Keratinocyte (primary cell): ENCODE measurements around the gene ADAMTS9. TPM values are rescaled to one million over a fixed set of nuclear protein-coding genes. Genes with fewer than 3 reads are reported as not detected.

Experiments used
- DNase-seq: peaks from one replicate; pipeline ENCODE4 v3.0.0-alpha.2; 2011; ENCODE audit warnings: low read depth, missing footprints, low spot score
- FAIRE-seq: peaks from 2 replicates; lab custom pipeline; 2011; peaks lifted over from hg19 to GRCh38; lab: Jason Lieb, UNC
- H2AFZ ChIP-seq: 2 replicates; pipeline ENCODE4 v1.6.0; 2012; ENCODE audit warnings: low read length, control low read depth, inconsistent platforms; ENCODE audit not compliant: control insufficient read depth
- H3K27ac ChIP-seq: 2 replicates; pipeline ENCODE4 v1.5.1; 2011; ENCODE audit warnings: low read length; ENCODE audit not compliant: control insufficient read depth, insufficient read depth
- H3K27me3 ChIP-seq: 3 replicates; pipeline ENCODE4 v1.6.0; 2011; ENCODE audit warnings: low read length; ENCODE audit not compliant: control insufficient read depth, insufficient read depth; ENCODE audit errors: extremely low read depth
- H3K36me3 ChIP-seq, 2 experiments: 2 replicates in 1 of 2; 3 replicates in 1 of 2; pipeline ENCODE4 v1.5.1; 2011; ENCODE audit warnings: low read length in 2 of 2, mild to moderate bottlenecking in 1 of 2; ENCODE audit not compliant: control insufficient read depth in 2 of 2, insufficient read depth in 2 of 2; ENCODE audit errors: extremely low read depth in 1 of 2
- H3K4me1 ChIP-seq: 3 replicates; pipeline ENCODE4 v1.5.1; 2011; ENCODE audit warnings: low read length; ENCODE audit not compliant: control insufficient read depth, insufficient read depth; ENCODE audit errors: extremely low read depth
- H3K4me2 ChIP-seq: 3 replicates; pipeline ENCODE4 v1.6.0; 2011; ENCODE audit warnings: low read depth, low read length; ENCODE audit not compliant: control insufficient read depth, insufficient read depth; ENCODE audit errors: extremely low read depth
- H3K4me3 ChIP-seq, 3 experiments: fragments of 200-600 bp in 1 of 3; sonication (generic) in 1 of 3; 2 replicates in 2 of 3; 3 replicates in 1 of 3; pipeline ENCODE4 v1.5.1; 2011 to 2016; ENCODE audit warnings: low read length in 3 of 3, mild to moderate bottlenecking in 3 of 3, control low read depth in 2 of 3, inconsistent platforms in 1 of 3, low read depth in 1 of 3, mixed read lengths in 1 of 3, mixed run types in 1 of 3, moderate library complexity in 1 of 3; ENCODE audit not compliant: control insufficient read depth in 2 of 3, insufficient read depth in 2 of 3; ENCODE audit errors: extremely low read depth in 1 of 3
- H3K79me2 ChIP-seq: 2 replicates; pipeline ENCODE4 v1.6.0; 2012; ENCODE audit warnings: low read length; ENCODE audit not compliant: control insufficient read depth, insufficient read depth
- H3K9ac ChIP-seq: 3 replicates; pipeline ENCODE4 v1.6.0; 2011; ENCODE audit warnings: low read length; ENCODE audit not compliant: control insufficient read depth, insufficient read depth; ENCODE audit errors: extremely low read depth
- H3K9me1 ChIP-seq: 3 replicates; pipeline ENCODE4 v1.6.0; 2011; ENCODE audit warnings: low read length; ENCODE audit not compliant: control insufficient read depth, insufficient read depth; ENCODE audit errors: extremely low read depth
- H3K9me3 ChIP-seq: 2 replicates; pipeline ENCODE4 v1.5.1; 2012; ENCODE audit warnings: low read depth, low read length; ENCODE audit not compliant: control insufficient read depth
- H4K20me1 ChIP-seq: 3 replicates; pipeline ENCODE4 v1.6.0; 2011; ENCODE audit warnings: low read length; ENCODE audit not compliant: control insufficient read depth, insufficient read depth; ENCODE audit errors: extremely low read depth
- CTCF ChIP-seq, 3 experiments: IDR thresholded peaks in 1 of 3; conservative IDR thresholded peaks in 1 of 3; optimal IDR thresholded peaks in 1 of 3; 2 replicates in 2 of 3; 3 replicates in 1 of 3; pipeline versions ENCODE3 to v1.5.1; 2011; ENCODE audit warnings: low read length in 3 of 3, mild to moderate bottlenecking in 3 of 3, moderate library complexity in 2 of 3, control low read depth in 1 of 3, inconsistent platforms in 1 of 3; ENCODE audit not compliant: insufficient read depth in 2 of 3; ENCODE audit errors: extremely low read depth in 1 of 3
- EZH2 ChIP-seq: IDR thresholded peaks from one replicate; pipeline ENCODE4 v1.6.1; 2012; ENCODE audit warnings: inconsistent platforms, mild to moderate bottlenecking, low read length, moderate library complexity
- dilution Hi-C: fragments of 300-500 bp; cut with MboI; formaldehyde crosslinking; loops from one replicate; pipeline ENCODE4 v1.7.0; 2020; ENCODE audit warnings: low sequenced_read_pairs; ENCODE audit not compliant: extremely low pct_ligation_motif_present
- polyA plus RNA-seq, 5 experiments: library from polyadenylated mRNA; depleted of rRNA in 3 of 5; stranded (reverse) in 3 of 5; stranded (forward) in 1 of 5; unstranded in 1 of 5; fragments of >200 nt; gene quantifications; 1 replicate in 1 of 5; 2 replicates in 3 of 5; 3 replicates in 1 of 5; pipeline versions ENCODE4 v1.2.1 to v1.2.3, GENCODE V29; 2011 to 2012; ENCODE audit warnings: missing spikeins in 2 of 5, low read depth in 1 of 5, low replicate concordance in 1 of 5

Gene ADAMTS9
- polyA plus RNA-seq, 1 donor (not counting 4 experiments of a cell fraction or from before 2014, with no cell fraction given) = 0.43 TPM

DNA sequence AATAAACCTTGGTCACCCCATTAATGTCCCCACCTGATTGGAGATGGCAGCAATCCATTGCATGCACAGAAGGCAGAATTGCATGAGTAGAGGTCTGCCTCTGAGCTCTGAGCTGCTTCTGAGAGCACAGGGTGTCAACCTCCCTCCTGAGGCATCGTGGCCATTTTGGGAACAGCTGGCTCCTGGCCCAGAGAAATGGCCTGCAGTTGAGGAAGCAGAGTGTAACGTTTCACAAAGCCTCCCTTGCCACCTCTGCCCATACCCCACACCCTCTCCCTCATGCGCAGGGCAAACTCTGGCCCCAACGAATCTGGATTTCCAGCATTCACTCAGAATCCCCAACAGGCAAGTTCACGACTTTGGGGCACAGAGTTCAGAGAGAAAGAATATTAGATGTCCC, 198.9 kb downstream of the ADAMTS9 start:
- Histone ChIP-seq H3K4me3 (no peak overlapping the region), H3K27ac (no peak overlapping the region), H3K4me2 (peak overlapping the region; percentile 57), H3K27me3 (peaks cover 11% of the 10 kb centered on the region), H4K20me1 (no peaks in the 10 kb centered on the region), H3K4me1 (peaks cover 3% of the 10 kb centered on the region), H2AFZ (peak overlapping the region; percentile 67), H3K9ac (no peak overlapping the region), H3K36me3 (no peaks in the 10 kb centered on the region), H3K9me1 (no peaks in the 10 kb centered on the region), H3K79me2 (no peaks in the 10 kb centered on the region), H3K9me3 (no peaks in the 10 kb centered on the region)
- DNase-seq (no peak), FAIRE-seq (no peak)
- TF ChIP-seq CTCF (optimal IDR thresholded peaks at IDR 0.05 in 1 of 3, IDR thresholded peaks at IDR 0.05 in 1 of 3, conservative IDR thresholded peaks at IDR 0.05 in 1 of 3; ENCODE audit: extremely low read depth in 1 of 3, insufficient read depth in 2 of 3, low read length in 3 of 3) = no peak
- TF ChIP-seq EZH2 = no peak
- dilution Hi-C loops = no loop called here

DNA sequence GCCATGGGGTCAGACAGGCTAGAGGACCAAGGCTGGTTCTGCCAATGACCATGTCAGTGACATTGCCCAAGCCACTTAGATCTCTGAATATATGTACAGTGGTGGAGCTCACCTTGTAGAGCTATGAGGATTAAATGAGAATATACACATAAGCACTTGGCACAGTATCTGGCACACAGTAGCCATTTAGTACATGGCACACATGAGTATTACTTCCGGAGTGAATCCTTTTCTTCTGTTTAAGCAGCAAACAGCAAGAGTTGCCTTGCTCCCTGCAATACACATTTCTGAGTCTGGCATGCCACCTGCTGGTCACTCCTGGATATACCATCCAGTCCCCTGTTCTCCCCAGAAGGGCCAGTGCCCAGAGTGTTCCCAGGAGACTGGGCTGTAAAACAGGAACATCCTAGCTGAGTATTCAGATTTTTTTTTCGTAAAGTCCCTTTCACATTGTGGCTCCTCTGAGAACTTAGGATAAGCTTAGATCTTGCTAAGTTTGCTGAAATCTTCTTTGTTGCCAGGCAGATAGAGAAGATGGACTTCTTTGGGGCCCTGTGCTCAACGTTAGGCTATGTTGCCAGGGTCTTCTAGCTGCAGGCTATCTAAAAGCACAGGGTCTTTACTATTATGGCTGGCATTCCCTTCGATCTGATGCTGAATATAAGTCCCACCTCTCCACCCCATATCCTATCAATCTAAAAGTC, 203.4 kb downstream of the ADAMTS9 start:
- H3K27ac ChIP-seq = no peak overlapping the region
- no peaks in the 10 kb centered on the region for H3K9me1 ChIP-seq
- TF ChIP-seq EZH2 = no peak
- peak; percentile 78 to 95 (median 95) for TF ChIP-seq CTCF (optimal IDR thresholded peaks at IDR 0.05 in 1 of 3, IDR thresholded peaks at IDR 0.05 in 1 of 3, conservative IDR thresholded peaks at IDR 0.05 in 1 of 3; ENCODE audit: extremely low read depth in 1 of 3, insufficient read depth in 2 of 3, low read length in 3 of 3)
- peak overlapping the region; percentile 13 for H2AFZ ChIP-seq
- H3K4me2 ChIP-seq = no peak overlapping the region
- peak; percentile 44 for DNase-seq
- peaks cover 3% of the 10 kb centered on the region for H3K4me1 ChIP-seq
- no peak overlapping the region for H3K4me3 ChIP-seq
- H3K9ac ChIP-seq = no peak overlapping the region
- H4K20me1 ChIP-seq = no peaks in the 10 kb centered on the region
- H3K79me2 ChIP-seq = no peaks in the 10 kb centered on the region
- dilution Hi-C loops = no loop called here
- peak; percentile 95 for FAIRE-seq
- H3K27me3 ChIP-seq = no peaks in the 10 kb centered on the region
- no peaks in the 10 kb centered on the region for H3K36me3 ChIP-seq
- H3K9me3 ChIP-seq = no peaks in the 10 kb centered on the region
